Measurements from ENCODE around the gene ATP6V1F.
A peak's percentile ranks its signal among the peaks of the same experiment; 100 is the strongest.

The ATP6V1F gene

GRCh38 chr7:128848289-128849155 is 14.1 kb upstream of the ATP6V1F start:
- no peak overlapping the region for H2AFZ ChIP-seq (ENCODE audit: low read depth, low read length)
- no peaks in the 10 kb centered on the region for H3K36me3 ChIP-seq (ENCODE audit: insufficient read depth, low read length)
- H3K9me3 ChIP-seq (ENCODE audit: low read length), result no peaks in the 10 kb centered on the region
- no peak overlapping the region for H3K4me3 ChIP-seq (ENCODE audit: low read length)
- H3K4me1 ChIP-seq (ENCODE audit: insufficient read depth, low read length), result no peaks in the 10 kb centered on the region
- no peaks in the 10 kb centered on the region for H3K27me3 ChIP-seq (ENCODE audit: insufficient read depth, low read length)

- no peaks in the 10 kb centered on the region for H3K9me3 ChIP-seq (ENCODE audit: low read length)
- H3K4me1 ChIP-seq (ENCODE audit: insufficient read depth, low read length), result no peaks in the 10 kb centered on the region
- H3K36me3 ChIP-seq (ENCODE audit: insufficient read depth, low read length), result no peaks in the 10 kb centered on the region
- no peak overlapping the region for H2AFZ ChIP-seq (ENCODE audit: low read depth, low read length)
- no peak overlapping the region for H3K4me3 ChIP-seq (ENCODE audit: low read length)
- H3K27me3 ChIP-seq (ENCODE audit: insufficient read depth, low read length), result no peaks in the 10 kb centered on the region
Observed at GRCh38 chr7:128849156-128849515, 13.5 kb upstream of the ATP6V1F start.

DNA sequence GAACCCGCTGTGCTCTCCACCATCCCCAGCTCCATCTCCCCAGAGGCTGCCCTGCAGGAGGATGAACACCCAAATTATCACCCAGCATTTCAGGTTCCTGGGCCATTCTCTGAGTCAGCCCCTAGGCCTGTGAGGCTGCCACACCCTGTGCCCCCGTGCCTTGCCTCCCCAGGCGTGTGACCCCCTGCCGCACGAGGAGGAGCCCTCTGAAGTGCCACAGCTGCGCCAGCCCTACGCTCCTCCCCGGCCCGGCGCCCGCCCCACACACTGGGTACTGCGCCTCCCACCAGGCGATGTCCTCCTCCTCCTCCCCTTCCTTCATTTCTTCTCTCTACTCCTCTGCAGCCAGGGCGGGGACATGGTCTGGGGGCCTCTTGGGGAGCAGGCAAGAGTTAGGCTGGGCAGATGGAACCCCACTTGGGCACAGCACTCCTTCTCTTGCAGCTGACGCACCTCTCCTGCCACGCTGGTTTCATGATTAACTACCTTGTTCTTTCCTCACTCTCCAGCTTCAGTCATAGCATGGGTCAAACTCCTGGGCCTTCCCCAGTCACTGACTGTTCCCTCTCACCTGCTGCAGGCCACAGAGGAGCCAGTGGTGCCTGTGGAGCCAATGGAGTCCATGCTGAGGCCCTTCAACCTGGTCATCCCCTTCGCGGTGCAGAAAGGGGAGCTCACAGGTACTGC is 12.7 kb upstream of the ATP6V1F start:
- Histone ChIP-seq H2AFZ (ENCODE audit: low read depth, low read length) (no peak overlapping the region), H3K27me3 (ENCODE audit: insufficient read depth, low read length) (peaks cover 1% of the 10 kb centered on the region), H3K4me3 (ENCODE audit: low read length) (no peak overlapping the region), H3K4me1 (ENCODE audit: insufficient read depth, low read length) (no peaks in the 10 kb centered on the region), H3K36me3 (ENCODE audit: insufficient read depth, low read length) (no peaks in the 10 kb centered on the region), H3K9me3 (ENCODE audit: low read length) (no peaks in the 10 kb centered on the region)

DNA sequence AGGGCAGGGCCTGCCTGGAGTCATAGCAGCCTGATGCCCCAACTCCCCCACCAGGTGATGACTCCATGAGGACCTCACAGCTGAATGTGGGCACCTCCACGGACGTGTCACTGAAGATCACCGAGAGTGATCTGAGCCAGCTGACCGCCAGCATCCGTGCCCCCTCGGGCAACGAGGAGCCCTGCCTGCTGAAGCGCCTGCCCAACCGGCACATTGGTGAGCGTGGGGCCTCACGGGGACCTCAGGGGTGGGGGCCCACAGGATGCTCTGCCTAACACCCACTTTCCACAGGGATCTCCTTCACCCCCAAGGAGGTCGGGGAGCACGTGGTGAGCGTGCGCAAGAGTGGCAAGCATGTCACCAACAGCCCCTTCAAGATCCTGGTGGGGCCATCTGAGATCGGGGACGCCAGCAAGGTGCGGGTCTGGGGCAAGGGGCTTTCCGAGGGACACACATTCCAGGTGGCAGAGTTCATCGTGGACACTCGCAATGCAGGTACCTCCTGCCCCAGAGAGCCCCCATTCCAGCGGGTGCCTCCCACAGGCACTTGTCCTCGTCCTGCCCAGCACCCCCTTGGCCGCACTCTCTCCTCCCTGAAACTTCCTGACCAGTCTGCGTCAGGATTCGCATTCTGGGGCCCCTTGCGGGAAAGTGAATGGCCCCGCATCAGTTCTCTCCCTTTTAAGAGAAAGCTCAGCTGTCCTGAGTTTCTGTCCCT is 10.0 kb upstream of the ATP6V1F start:
- H3K27me3 ChIP-seq (ENCODE audit: insufficient read depth, low read length), result peaks cover 6% of the 10 kb centered on the region
- H3K4me1 ChIP-seq (ENCODE audit: insufficient read depth, low read length), result no peaks in the 10 kb centered on the region
- no peak overlapping the region for H3K4me3 ChIP-seq (ENCODE audit: low read length)
- no peaks in the 10 kb centered on the region for H3K36me3 ChIP-seq (ENCODE audit: insufficient read depth, low read length)
- H2AFZ ChIP-seq (ENCODE audit: low read depth, low read length), result no peak overlapping the region
- H3K9me3 ChIP-seq (ENCODE audit: low read length), result no peaks in the 10 kb centered on the region

- Histone ChIP-seq H2AFZ (ENCODE audit: low read depth, low read length) (no peak overlapping the region), H3K4me3 (ENCODE audit: low read length) (no peak overlapping the region), H3K36me3 (ENCODE audit: insufficient read depth, low read length) (no peaks in the 10 kb centered on the region), H3K27me3 (ENCODE audit: insufficient read depth, low read length) (peaks cover 6% of the 10 kb centered on the region), H3K4me1 (ENCODE audit: insufficient read depth, low read length) (peaks cover 2% of the 10 kb centered on the region), H3K9me3 (ENCODE audit: low read length) (no peaks in the 10 kb centered on the region)
Observed at GRCh38 chr7:128853799-128854198, 8.9 kb upstream of the ATP6V1F start.

DNA sequence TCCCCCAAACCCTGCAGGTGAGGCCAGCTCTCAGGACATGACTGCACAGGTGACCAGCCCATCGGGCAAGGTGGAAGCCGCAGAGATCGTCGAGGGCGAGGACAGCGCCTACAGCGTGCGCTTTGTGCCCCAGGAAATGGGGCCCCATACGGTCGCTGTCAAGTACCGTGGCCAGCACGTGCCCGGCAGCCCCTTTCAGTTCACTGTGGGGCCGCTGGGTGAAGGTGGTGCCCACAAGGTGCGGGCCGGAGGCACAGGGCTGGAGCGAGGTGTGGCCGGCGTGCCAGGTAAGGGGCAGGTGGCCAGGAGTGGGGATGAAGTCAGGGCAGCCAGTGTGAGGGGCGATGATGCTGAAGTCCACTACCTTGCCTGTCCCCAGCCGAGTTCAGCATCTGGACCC is 8.3 kb upstream of the ATP6V1F start:
- peaks cover 6% of the 10 kb centered on the region for H3K27me3 ChIP-seq (ENCODE audit: insufficient read depth, low read length)
- no peak overlapping the region for H3K4me3 ChIP-seq (ENCODE audit: low read length)
- H3K36me3 ChIP-seq (ENCODE audit: insufficient read depth, low read length), result no peaks in the 10 kb centered on the region
- no peaks in the 10 kb centered on the region for H3K9me3 ChIP-seq (ENCODE audit: low read length)
- no peak overlapping the region for H2AFZ ChIP-seq (ENCODE audit: low read depth, low read length)
- peaks cover 8% of the 10 kb centered on the region for H3K4me1 ChIP-seq (ENCODE audit: insufficient read depth, low read length)

DNA sequence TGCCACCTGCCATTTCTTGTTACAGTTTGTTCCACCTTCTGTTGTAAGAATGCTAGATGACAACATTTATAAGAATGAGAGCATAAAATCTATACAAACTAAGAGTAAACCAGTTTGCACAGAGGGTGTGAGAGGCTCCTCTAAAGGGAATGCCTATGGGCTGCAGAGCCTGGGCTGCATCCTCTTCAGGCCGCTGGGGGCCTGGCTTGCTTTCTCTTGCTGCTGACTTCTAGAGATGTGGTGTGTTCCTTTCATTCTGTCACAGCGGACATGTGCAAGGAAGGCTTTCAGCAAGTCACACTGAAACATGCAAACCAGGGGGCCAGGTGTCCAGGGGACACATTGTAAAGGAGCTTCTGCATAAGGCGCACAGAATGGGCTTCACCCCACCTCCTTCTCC is 7.1 kb upstream of the ATP6V1F start:
- H3K36me3 ChIP-seq (ENCODE audit: insufficient read depth, low read length), result no peaks in the 10 kb centered on the region

GRCh38 chr7:128856001-128856718 is 6.5 kb upstream of the ATP6V1F start:
- no peaks in the 10 kb centered on the region for H3K9me3 ChIP-seq (ENCODE audit: low read length)
- H2AFZ ChIP-seq (ENCODE audit: low read depth, low read length), result no peak overlapping the region
- no peak overlapping the region for H3K4me3 ChIP-seq (ENCODE audit: low read length)
- H3K36me3 ChIP-seq (ENCODE audit: insufficient read depth, low read length), result no peaks in the 10 kb centered on the region
- H3K27me3 ChIP-seq (ENCODE audit: insufficient read depth, low read length), result peaks cover 6% of the 10 kb centered on the region
- H3K4me1 ChIP-seq (ENCODE audit: insufficient read depth, low read length), result peaks cover 11% of the 10 kb centered on the region

More for the DNA sequence above, 7.1 kb upstream of the ATP6V1F start:
- peaks cover 11% of the 10 kb centered on the region for H3K4me1 ChIP-seq (ENCODE audit: insufficient read depth, low read length)
- no peak overlapping the region for H3K4me3 ChIP-seq (ENCODE audit: low read length)
- H3K27me3 ChIP-seq (ENCODE audit: insufficient read depth, low read length), result peaks cover 6% of the 10 kb centered on the region
- no peak overlapping the region for H2AFZ ChIP-seq (ENCODE audit: low read depth, low read length)
- no peaks in the 10 kb centered on the region for H3K9me3 ChIP-seq (ENCODE audit: low read length)

DNA sequence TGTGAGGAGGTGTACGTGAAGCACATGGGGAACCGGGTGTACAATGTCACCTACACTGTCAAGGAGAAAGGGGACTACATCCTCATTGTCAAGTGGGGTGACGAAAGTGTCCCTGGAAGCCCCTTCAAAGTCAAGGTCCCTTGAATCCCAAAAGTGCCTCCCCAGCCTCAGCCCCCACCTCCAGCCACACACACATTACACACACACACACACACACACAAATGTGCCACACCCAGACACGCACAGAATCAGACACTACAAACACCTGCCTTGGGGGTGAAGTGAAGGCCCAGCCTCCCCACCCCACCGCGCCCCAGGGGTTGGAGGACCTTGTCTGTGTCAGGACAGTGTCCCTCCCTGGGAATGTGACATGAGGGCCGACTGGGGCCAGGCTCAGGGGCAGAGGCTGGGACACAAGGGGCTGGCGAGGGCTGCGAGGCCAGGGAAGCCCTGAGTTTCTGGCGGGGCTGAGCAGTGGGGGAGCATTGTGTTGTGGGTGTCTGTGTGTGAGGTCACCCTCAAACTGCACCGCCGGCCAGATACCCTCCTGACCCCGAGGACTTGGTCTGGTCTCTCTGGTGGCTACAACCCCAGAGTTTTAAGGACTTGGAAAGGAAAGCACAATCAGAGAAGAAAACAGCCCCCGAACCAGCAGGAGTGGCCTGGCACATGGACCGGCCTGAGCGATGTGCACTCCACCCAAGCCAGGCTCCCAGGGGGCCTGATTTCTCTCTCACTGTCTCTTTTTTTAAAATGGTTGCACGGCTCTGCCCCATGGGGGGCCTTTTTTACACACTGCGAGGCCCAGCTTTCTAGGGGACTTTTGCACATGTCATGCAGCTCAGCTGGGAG is 4.0 kb upstream of the ATP6V1F start:
- Histone ChIP-seq H3K36me3 (ENCODE audit: insufficient read depth, low read length) (no peaks in the 10 kb centered on the region), H3K27me3 (ENCODE audit: insufficient read depth, low read length) (peaks cover 6% of the 10 kb centered on the region), H2AFZ (ENCODE audit: low read depth, low read length) (peak overlapping the region; percentile 12), H3K9me3 (ENCODE audit: low read length) (no peaks in the 10 kb centered on the region), H3K4me1 (ENCODE audit: insufficient read depth, low read length) (peaks cover 12% of the 10 kb centered on the region), H3K4me3 (ENCODE audit: low read length) (no peak overlapping the region)

DNA sequence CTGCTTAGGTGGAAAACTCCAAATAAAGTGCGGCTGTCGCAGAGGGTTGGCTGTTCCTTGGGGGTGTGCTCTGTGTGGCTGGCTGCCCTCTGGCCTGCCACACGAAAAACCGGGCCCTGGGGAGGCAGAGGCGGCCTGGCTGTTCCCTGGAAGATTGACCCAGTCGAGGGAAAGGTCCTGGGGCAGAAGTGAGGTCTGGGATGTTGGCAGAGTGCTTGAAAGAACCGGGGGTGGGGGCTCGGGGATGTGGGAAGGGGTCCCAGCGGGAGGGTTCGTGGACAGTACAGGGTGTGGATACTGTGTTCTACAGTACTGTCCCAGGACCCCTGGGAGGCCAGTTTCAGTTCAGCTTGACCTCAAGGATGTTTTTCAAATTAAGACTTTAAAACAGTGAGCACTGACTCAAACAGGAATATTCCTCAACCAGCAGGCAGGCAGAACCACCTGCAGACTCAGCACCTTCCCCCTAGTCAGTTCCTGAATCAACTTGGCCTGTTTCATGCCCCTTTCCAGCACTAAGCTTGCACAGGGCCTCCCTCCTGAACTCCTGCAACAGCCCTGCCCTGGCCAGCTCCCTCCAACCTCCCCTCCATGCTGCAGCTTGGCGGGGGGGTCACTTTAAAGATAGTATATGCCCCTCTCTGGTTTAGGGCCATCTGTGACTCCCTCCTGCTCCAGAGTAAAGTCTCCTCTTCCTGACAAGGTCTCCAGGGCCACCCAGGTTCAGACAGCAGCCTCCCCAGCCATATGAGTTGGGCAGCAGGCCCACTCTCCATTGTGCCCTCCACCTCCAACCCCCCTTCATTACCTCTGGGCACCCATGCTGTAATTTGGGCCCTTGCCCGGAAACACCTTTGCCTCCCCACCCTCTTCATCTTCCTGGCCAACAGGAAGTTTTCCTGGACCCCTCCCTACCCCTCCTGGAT is 3.2 kb upstream of the ATP6V1F start:
- no peaks in the 10 kb centered on the region for H3K9me3 ChIP-seq (ENCODE audit: low read length)
- no peak overlapping the region for H3K4me3 ChIP-seq (ENCODE audit: low read length)
- H3K27me3 ChIP-seq (ENCODE audit: insufficient read depth, low read length), result peaks cover 6% of the 10 kb centered on the region
- H3K4me1 ChIP-seq (ENCODE audit: insufficient read depth, low read length), result peaks cover 16% of the 10 kb centered on the region
- peak overlapping the region; percentile 12 for H2AFZ ChIP-seq (ENCODE audit: low read depth, low read length)
- no peaks in the 10 kb centered on the region for H3K36me3 ChIP-seq (ENCODE audit: insufficient read depth, low read length)

GRCh38 chr7:128860158-128861073 is 2.2 kb upstream of the ATP6V1F start:
- Histone ChIP-seq H3K36me3 (ENCODE audit: insufficient read depth, low read length) (peaks cover 5% of the 10 kb centered on the region), H3K4me1 (ENCODE audit: insufficient read depth, low read length) (peaks cover 16% of the 10 kb centered on the region), H3K9me3 (ENCODE audit: low read length) (no peaks in the 10 kb centered on the region), H2AFZ (ENCODE audit: low read depth, low read length) (no peak overlapping the region), H3K4me3 (ENCODE audit: low read length) (no peak overlapping the region), H3K27me3 (ENCODE audit: insufficient read depth, low read length) (peaks cover 4% of the 10 kb centered on the region)
